WTC11 (cell line): ENCODE results near the gene KIRREL3. TPM values are rescaled to one million over a fixed set of nuclear protein-coding genes. Genes with fewer than 3 reads are reported as not detected.
"Not testable (repeated sequence)": the region's sequence is repeated elsewhere in the genome, so short reads cannot be mapped to it uniquely, and the experiment has no call there.

Experiments used
- ATAC-seq: fragments of 200-7000 bp; cut with Tn5 transposase; 2 replicates; pipeline ENCODE4 v1.10.0; 2021; ENCODE audit warnings: mild to moderate bottlenecking, moderate library complexity
- CTCF ChIA-PET: fragments of 300-600 bp; sonication (Branson Sonifier 250); formaldehyde crosslinking; loops from one replicate; lab custom pipeline; 2021; ENCODE audit warnings: antibody characterized with exemption; lab: Charles Lee
- POLR2A ChIA-PET: fragments of 350-600 bp; sonication (Branson Sonifier 250); formaldehyde crosslinking; loops from one replicate; lab custom pipeline; 2021; ENCODE audit warnings: antibody characterized with exemption; lab: Charles Lee
- DNase-seq: peaks from one replicate; pipeline ENCODE4 v3.0.0; 2021; ENCODE audit warnings: low spot score
- H3K27ac Mint-ChIP-seq: 2 replicates; pipeline ENCODE4 v1.8.0; 2021; ENCODE audit warnings: mixed read lengths
- H3K27me3 Mint-ChIP-seq: 2 replicates; pipeline ENCODE4 v1.8.0; 2021; ENCODE audit warnings: low read depth, mild to moderate bottlenecking, moderate library complexity, mixed read lengths
- H3K36me3 Mint-ChIP-seq: 2 replicates; pipeline ENCODE4 v1.8.0; 2021; ENCODE audit warnings: mixed read lengths
- H3K4me1 Mint-ChIP-seq: 2 replicates; pipeline ENCODE4 v1.8.0; 2022; ENCODE audit warnings: mixed read lengths
- H3K4me3 Mint-ChIP-seq: 2 replicates; pipeline ENCODE4 v1.8.0; 2021; ENCODE audit warnings: mild to moderate bottlenecking, moderate library complexity, mixed read lengths
- H3K9me3 Mint-ChIP-seq: 2 replicates; pipeline ENCODE4 v1.8.0; 2021; ENCODE audit warnings: mixed read lengths
- HMGA2 ChIP-seq: fragments of 250-450 bp; sonication (Bioruptor Pico); IDR thresholded peaks from 2 replicates; pipeline ENCODE4 v1.4.0; 2021; ENCODE audit warnings: mild to moderate bottlenecking, moderate library complexity
- MXD4 ChIP-seq: fragments of 250-450 bp; sonication (Bioruptor Pico); IDR thresholded peaks from 2 replicates; pipeline ENCODE4 v1.8.0; 2021; ENCODE audit warnings: mild to moderate bottlenecking, moderate library complexity, borderline replicate concordance
- MYBL2 ChIP-seq: sonication (generic); formaldehyde crosslinking; IDR thresholded peaks from 2 replicates; pipeline ENCODE4 v1.8.1; 2023; ENCODE audit warnings: mild to moderate bottlenecking, moderate library complexity, missing genetic modification reagents
- RELA ChIP-seq: sonication (generic); formaldehyde crosslinking; IDR thresholded peaks from 2 replicates; pipeline ENCODE4 v1.8.1; 2022; ENCODE audit warnings: missing genetic modification reagents, mild to moderate bottlenecking, borderline replicate concordance
- SMAD3 ChIP-seq: sonication (generic); formaldehyde crosslinking; IDR thresholded peaks from 2 replicates; pipeline ENCODE4 v1.8.0; 2022; ENCODE audit warnings: missing genetic modification reagents, mild to moderate bottlenecking, borderline replicate concordance
- TP53 ChIP-seq: sonication (generic); formaldehyde crosslinking; IDR thresholded peaks from 2 replicates; pipeline ENCODE4 v1.8.1; 2023; ENCODE audit warnings: mild to moderate bottlenecking, missing genetic modification reagents
- ZNF423 ChIP-seq: fragments of 250-450 bp; sonication (Bioruptor Pico); IDR thresholded peaks from 2 replicates; pipeline ENCODE4 v2.1.2; 2022; ENCODE audit warnings: mild to moderate bottlenecking, moderate library complexity
- ZNF671 ChIP-seq: fragments of 250-450 bp; sonication (Bioruptor Pico); IDR thresholded peaks from 2 replicates; pipeline ENCODE4 v1.8.0; 2021; ENCODE audit warnings: mild to moderate bottlenecking
- total RNA-seq: library from RNA; stranded (reverse); gene quantifications from 3 replicates; pipeline ENCODE4 v1.2.3, GENCODE V29; 2021
- TF ChIP-seq, protein P1 (sequence below): fragments of 250-450 bp; sonication (Bioruptor Pico); IDR thresholded peaks from 2 replicates; pipeline ENCODE4 v1.9.0; 2021; ENCODE audit warnings: mild to moderate bottlenecking, borderline replicate concordance
- TF ChIP-seq, protein P2 (sequence below): sonication (generic); formaldehyde crosslinking; IDR thresholded peaks from 2 replicates; pipeline ENCODE4 v1.8.0; 2022; ENCODE audit warnings: missing genetic modification reagents
- TF ChIP-seq, protein P3 (sequence below): sonication (generic); formaldehyde crosslinking; conservative IDR thresholded peaks from 2 replicates; pipeline ENCODE4 v1.8.1; 2022; ENCODE audit warnings: mild to moderate bottlenecking, missing genetic modification reagents
- TF ChIP-seq, protein P4 (sequence below): sonication (generic); formaldehyde crosslinking; IDR thresholded peaks from 2 replicates; pipeline ENCODE4 v1.8.0; 2022; ENCODE audit warnings: mild to moderate bottlenecking, missing genetic modification reagents
- TF ChIP-seq, protein P5 (sequence below): sonication (generic); formaldehyde crosslinking; IDR thresholded peaks from 2 replicates; pipeline ENCODE4 v1.8.1; 2022; ENCODE audit warnings: low read depth, missing genetic modification reagents, borderline replicate concordance

The KIRREL3 gene
- total RNA-seq, 1 experiment from 2014 or later = 0.59 TPM

DNA sequence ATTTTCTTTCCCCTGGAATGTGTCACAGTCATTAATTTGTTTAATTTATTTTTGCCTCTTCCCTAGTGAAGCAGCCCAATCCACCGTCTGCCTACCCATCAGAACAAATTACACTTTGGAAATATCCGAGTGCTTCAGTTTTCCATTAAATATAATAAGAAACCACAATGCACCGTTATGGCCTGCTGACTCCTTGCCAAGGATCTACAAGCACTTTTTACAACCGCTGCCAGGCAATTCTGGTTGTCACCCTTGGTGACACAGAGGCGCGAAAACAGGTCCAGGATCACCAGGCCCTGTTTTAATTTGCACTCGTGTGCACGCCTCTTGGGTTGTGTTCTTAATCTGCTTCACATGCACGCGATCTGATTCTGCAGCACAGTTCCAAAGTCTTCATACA is 43.9 kb downstream of the KIRREL3 start (continued):
- TF ChIP-seq, protein P1, sequence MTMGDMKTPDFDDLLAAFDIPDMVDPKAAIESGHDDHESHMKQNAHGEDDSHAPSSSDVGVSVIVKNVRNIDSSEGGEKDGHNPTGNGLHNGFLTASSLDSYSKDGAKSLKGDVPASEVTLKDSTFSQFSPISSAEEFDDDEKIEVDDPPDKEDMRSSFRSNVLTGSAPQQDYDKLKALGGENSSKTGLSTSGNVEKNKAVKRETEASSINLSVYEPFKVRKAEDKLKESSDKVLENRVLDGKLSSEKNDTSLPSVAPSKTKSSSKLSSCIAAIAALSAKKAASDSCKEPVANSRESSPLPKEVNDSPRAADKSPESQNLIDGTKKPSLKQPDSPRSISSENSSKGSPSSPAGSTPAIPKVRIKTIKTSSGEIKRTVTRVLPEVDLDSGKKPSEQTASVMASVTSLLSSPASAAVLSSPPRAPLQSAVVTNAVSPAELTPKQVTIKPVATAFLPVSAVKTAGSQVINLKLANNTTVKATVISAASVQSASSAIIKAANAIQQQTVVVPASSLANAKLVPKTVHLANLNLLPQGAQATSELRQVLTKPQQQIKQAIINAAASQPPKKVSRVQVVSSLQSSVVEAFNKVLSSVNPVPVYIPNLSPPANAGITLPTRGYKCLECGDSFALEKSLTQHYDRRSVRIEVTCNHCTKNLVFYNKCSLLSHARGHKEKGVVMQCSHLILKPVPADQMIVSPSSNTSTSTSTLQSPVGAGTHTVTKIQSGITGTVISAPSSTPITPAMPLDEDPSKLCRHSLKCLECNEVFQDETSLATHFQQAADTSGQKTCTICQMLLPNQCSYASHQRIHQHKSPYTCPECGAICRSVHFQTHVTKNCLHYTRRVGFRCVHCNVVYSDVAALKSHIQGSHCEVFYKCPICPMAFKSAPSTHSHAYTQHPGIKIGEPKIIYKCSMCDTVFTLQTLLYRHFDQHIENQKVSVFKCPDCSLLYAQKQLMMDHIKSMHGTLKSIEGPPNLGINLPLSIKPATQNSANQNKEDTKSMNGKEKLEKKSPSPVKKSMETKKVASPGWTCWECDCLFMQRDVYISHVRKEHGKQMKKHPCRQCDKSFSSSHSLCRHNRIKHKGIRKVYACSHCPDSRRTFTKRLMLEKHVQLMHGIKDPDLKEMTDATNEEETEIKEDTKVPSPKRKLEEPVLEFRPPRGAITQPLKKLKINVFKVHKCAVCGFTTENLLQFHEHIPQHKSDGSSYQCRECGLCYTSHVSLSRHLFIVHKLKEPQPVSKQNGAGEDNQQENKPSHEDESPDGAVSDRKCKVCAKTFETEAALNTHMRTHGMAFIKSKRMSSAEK (CRISPR knock-in tag) = no peak
- TF ChIP-seq MXD4 = no peak
- TF ChIP-seq, protein P2, sequence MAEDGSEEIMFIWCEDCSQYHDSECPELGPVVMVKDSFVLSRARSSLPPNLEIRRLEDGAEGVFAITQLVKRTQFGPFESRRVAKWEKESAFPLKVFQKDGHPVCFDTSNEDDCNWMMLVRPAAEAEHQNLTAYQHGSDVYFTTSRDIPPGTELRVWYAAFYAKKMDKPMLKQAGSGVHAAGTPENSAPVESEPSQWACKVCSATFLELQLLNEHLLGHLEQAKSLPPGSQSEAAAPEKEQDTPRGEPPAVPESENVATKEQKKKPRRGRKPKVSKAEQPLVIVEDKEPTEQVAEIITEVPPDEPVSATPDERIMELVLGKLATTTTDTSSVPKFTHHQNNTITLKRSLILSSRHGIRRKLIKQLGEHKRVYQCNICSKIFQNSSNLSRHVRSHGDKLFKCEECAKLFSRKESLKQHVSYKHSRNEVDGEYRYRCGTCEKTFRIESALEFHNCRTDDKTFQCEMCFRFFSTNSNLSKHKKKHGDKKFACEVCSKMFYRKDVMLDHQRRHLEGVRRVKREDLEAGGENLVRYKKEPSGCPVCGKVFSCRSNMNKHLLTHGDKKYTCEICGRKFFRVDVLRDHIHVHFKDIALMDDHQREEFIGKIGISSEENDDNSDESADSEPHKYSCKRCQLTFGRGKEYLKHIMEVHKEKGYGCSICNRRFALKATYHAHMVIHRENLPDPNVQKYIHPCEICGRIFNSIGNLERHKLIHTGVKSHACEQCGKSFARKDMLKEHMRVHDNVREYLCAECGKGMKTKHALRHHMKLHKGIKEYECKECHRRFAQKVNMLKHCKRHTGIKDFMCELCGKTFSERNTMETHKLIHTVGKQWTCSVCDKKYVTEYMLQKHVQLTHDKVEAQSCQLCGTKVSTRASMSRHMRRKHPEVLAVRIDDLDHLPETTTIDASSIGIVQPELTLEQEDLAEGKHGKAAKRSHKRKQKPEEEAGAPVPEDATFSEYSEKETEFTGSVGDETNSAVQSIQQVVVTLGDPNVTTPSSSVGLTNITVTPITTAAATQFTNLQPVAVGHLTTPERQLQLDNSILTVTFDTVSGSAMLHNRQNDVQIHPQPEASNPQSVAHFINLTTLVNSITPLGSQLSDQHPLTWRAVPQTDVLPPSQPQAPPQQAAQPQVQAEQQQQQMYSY (CRISPR knock-in tag) = no peak
- TF ChIP-seq SMAD3 (CRISPR knock-in tag) = no peak
- no peak for TF ChIP-seq HMGA2
- TF ChIP-seq MYBL2 (CRISPR knock-in tag) = no peak
- no peak for TF ChIP-seq ZNF671 (CRISPR knock-in tag)

DNA sequence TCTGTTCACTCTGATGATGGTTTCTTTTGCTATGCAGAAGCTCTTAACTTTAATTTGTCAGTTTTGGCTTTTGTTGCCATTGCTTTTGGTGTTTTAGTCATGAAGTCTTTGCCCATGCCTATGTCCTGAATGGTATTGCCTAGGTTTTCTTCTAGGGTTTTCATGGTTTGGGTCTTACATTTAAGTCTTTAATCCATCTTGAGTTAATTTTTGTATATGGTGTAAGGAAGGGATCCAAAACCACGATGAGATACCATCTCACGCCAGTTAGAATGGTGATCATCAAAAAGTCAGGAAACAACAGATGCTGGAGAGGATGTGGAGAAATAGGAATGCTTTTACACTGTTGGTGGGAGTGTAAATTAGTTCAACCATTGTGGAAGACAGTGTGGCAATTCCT is 48.0 kb downstream of the KIRREL3 start:
- H3K4me1 Mint-ChIP-seq, H3K27me3 Mint-ChIP-seq, H3K9me3 Mint-ChIP-seq, H3K27ac Mint-ChIP-seq, CTCF ChIA-PET, H3K36me3 Mint-ChIP-seq, ATAC-seq, DNase-seq, POLR2A ChIA-PET, H3K4me3 Mint-ChIP-seq: not testable (repeated sequence)

DNA sequence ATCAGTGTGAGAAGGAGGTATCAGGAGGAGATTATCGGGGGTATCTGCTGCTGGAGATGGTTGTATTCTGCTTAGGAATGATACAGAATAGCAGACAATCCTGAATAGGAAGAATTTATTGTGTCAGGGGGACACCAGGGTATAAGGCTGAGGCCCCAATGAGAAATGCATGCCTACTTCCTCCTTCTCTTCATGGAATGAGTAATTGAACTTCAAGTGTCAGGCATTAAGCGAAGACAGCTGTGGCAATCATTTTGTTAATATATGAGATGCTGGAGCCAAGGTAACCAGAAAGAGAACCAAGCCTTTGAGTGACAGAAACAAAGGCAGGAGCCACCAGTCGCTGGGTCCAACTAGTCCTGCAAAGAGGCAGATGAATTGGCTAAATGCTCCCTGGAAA is 49.1 kb downstream of the KIRREL3 start:
- CTCF ChIA-PET = no interaction called here
- no peak overlapping the region for H3K4me3 Mint-ChIP-seq
- no peak overlapping the region for H3K27ac Mint-ChIP-seq

More for the DNA sequence above, 49.1 kb downstream of the KIRREL3 start:
- ATAC-seq (no peak), DNase-seq (no peak)
- no peaks in the 10 kb centered on the region for H3K36me3 Mint-ChIP-seq
- H3K9me3 Mint-ChIP-seq = no peaks in the 10 kb centered on the region
- H3K4me1 Mint-ChIP-seq = peaks cover 3% of the 10 kb centered on the region; the same call in 1 of the 2 replicates
- POLR2A ChIA-PET = no interaction called here
- TF ChIP-seq, protein P3, sequence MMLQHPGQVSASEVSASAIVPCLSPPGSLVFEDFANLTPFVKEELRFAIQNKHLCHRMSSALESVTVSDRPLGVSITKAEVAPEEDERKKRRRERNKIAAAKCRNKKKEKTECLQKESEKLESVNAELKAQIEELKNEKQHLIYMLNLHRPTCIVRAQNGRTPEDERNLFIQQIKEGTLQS = no peak
- TF ChIP-seq, protein P4, sequence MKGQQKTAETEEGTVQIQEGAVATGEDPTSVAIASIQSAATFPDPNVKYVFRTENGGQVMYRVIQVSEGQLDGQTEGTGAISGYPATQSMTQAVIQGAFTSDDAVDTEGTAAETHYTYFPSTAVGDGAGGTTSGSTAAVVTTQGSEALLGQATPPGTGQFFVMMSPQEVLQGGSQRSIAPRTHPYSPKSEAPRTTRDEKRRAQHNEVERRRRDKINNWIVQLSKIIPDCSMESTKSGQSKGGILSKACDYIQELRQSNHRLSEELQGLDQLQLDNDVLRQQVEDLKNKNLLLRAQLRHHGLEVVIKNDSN (CRISPR knock-in tag) = no peak
- TF ChIP-seq ZNF423 (CRISPR knock-in tag) = no peak
- TF ChIP-seq, protein P5, sequence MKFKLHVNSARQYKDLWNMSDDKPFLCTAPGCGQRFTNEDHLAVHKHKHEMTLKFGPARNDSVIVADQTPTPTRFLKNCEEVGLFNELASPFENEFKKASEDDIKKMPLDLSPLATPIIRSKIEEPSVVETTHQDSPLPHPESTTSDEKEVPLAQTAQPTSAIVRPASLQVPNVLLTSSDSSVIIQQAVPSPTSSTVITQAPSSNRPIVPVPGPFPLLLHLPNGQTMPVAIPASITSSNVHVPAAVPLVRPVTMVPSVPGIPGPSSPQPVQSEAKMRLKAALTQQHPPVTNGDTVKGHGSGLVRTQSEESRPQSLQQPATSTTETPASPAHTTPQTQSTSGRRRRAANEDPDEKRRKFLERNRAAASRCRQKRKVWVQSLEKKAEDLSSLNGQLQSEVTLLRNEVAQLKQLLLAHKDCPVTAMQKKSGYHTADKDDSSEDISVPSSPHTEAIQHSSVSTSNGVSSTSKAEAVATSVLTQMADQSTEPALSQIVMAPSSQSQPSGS (CRISPR knock-in tag) = no peak
- TF ChIP-seq RELA = no peak
- no peak for TF ChIP-seq TP53 (CRISPR knock-in tag)
- peaks cover 3% of the 10 kb centered on the region; the same call in 1 of the 2 replicates for H3K27me3 Mint-ChIP-seq
